ENCODE data around the gene COP1.
A peak's percentile ranks its signal among the peaks of the same experiment; 100 is the strongest.

COP1 gene

GRCh38 chr1:176225479-176225875 is 18.4 kb upstream of the COP1 start:
- Histone ChIP-seq H3K27ac (no peak overlapping the region), H3K9ac (ENCODE audit: insufficient read length) (no peak overlapping the region), H3K9me3 (ENCODE audit: low read depth, low read length) (no peaks in the 10 kb centered on the region), H3K4me3 (no peak overlapping the region), H3K36me3 (ENCODE audit: insufficient read depth, low read length) (no peaks in the 10 kb centered on the region)
- no peak for DNase-seq (ENCODE audit: low read depth, low spot score)
- TF ChIP-seq EZH2 (IDR thresholded peaks at IDR 0.05): no peak
- TF ChIP-seq FOXP2 (optimal IDR thresholded peaks at IDR 0.05; ENCODE audit: control extremely low read depth, extremely low read length, insufficient read depth): no peak
- TF ChIP-seq POLR2AphosphoS5 (IDR thresholded peaks at IDR 0.05; ENCODE audit: borderline replicate concordance, low read depth, low read length): no peak

GRCh38 chr1:176222196-176222595 is 15.1 kb upstream of the COP1 start:
- DNase-seq (ENCODE audit: low read depth, low spot score): no peak
- no peak overlapping the region for H3K4me3 ChIP-seq
- no peak overlapping the region for H3K9ac ChIP-seq (ENCODE audit: insufficient read length)
- no peaks in the 10 kb centered on the region for H3K9me3 ChIP-seq (ENCODE audit: low read depth, low read length)
- no peak for TF ChIP-seq POLR2AphosphoS5 (IDR thresholded peaks at IDR 0.05; ENCODE audit: borderline replicate concordance, low read depth, low read length)
- no peak for TF ChIP-seq EZH2 (IDR thresholded peaks at IDR 0.05)
- TF ChIP-seq FOXP2 (optimal IDR thresholded peaks at IDR 0.05; ENCODE audit: control extremely low read depth, extremely low read length, insufficient read depth): no peak
- no peaks in the 10 kb centered on the region for H3K36me3 ChIP-seq (ENCODE audit: insufficient read depth, low read length)
- no peak overlapping the region for H3K27ac ChIP-seq

- H3K4me3 ChIP-seq: no peak overlapping the region
- no peak overlapping the region for H3K27ac ChIP-seq
- TF ChIP-seq EZH2 (IDR thresholded peaks at IDR 0.05) (no peak), FOXP2 (optimal IDR thresholded peaks at IDR 0.05; ENCODE audit: control extremely low read depth, extremely low read length, insufficient read depth) (no peak), POLR2AphosphoS5 (IDR thresholded peaks at IDR 0.05; ENCODE audit: borderline replicate concordance, low read depth, low read length) (no peak)
- no peaks in the 10 kb centered on the region for H3K36me3 ChIP-seq (ENCODE audit: insufficient read depth, low read length)
- H3K9me3 ChIP-seq (ENCODE audit: low read depth, low read length): no peaks in the 10 kb centered on the region
- DNase-seq (ENCODE audit: low read depth, low spot score): no peak
- H3K9ac ChIP-seq (ENCODE audit: insufficient read length): no peak overlapping the region
Observed at GRCh38 chr1:176220100-176220689, 13.1 kb upstream of the COP1 start.

- TF ChIP-seq EZH2 (IDR thresholded peaks at IDR 0.05) (no peak), FOXP2 (optimal IDR thresholded peaks at IDR 0.05; ENCODE audit: control extremely low read depth, extremely low read length, insufficient read depth) (no peak), POLR2AphosphoS5 (IDR thresholded peaks at IDR 0.05; ENCODE audit: borderline replicate concordance, low read depth, low read length) (no peak)
- Histone ChIP-seq H3K4me3 (no peak overlapping the region), H3K9ac (ENCODE audit: insufficient read length) (no peak overlapping the region), H3K9me3 (ENCODE audit: low read depth, low read length) (no peaks in the 10 kb centered on the region), H3K36me3 (ENCODE audit: insufficient read depth, low read length) (no peaks in the 10 kb centered on the region), H3K27ac (no peak overlapping the region)
- DNase-seq (ENCODE audit: low read depth, low spot score): no peak
Observed at GRCh38 chr1:176217461-176218099, 10.5 kb upstream of the COP1 start.

DNA sequence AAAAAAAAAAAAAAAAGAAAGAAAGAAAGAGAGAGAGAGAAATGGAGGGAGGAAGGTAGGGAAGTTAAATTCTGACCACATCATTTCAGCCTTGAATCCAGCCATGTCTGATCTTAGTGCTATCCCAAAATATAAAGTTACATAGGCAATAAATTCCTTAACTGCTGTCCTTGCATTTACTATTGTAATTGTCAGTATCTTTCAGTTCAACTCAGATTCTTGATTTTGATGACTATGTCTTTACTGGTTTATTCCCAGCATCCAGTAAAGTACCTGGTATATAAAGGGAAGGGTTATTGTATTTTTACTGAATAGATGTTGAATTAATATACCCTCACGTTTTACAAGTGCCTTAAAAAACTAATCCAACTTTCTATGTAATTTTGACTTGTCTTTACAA is 8.9 kb upstream of the COP1 start:
- Histone ChIP-seq H3K36me3 (ENCODE audit: insufficient read depth, low read length) (no peaks in the 10 kb centered on the region), H3K27ac (no peak overlapping the region), H3K9me3 (ENCODE audit: low read depth, low read length) (no peaks in the 10 kb centered on the region), H3K4me3 (no peak overlapping the region), H3K9ac (ENCODE audit: insufficient read length) (no peak overlapping the region)
- no peak for DNase-seq (ENCODE audit: low read depth, low spot score)
- no peak for TF ChIP-seq EZH2 (IDR thresholded peaks at IDR 0.05)
- TF ChIP-seq POLR2AphosphoS5 (IDR thresholded peaks at IDR 0.05; ENCODE audit: borderline replicate concordance, low read depth, low read length): no peak
- no peak for TF ChIP-seq FOXP2 (optimal IDR thresholded peaks at IDR 0.05; ENCODE audit: control extremely low read depth, extremely low read length, insufficient read depth)

DNA sequence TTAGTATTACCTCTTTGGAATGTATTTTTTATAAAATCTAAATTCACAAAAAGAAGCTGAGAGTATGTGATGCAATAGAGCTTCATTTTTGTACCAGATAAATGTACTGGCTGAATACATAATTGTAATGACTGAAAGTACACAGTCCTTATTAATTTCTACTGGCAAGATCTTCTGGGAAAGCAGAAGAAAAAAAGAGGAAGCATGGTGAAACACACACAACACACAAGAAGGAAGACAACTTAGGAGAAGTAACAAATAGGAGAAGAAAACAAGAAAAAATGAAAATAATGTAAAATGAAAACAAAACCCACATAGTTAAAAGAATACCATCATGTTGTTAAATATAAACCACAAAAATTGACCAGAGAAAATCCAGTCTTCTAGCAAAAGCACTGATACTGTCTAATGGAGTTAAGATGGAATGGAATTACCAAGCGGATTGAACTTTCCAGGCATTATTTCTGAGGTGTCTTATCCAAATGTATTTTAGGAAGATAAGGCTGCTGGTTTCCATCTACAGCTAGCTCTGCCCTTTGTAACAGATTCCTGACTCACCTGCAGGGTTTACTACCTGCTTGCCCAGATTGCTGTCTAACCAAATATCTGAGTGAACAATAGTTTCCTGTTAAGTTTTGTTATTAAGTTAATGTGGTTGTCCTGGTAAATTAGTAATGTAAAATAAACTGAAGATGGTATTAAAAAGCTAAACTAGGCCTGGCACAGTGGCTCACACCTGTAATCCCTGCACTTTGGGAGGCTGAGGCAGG is 4.5 kb upstream of the COP1 start:
- H3K27ac ChIP-seq: no peak overlapping the region
- no peaks in the 10 kb centered on the region for H3K9me3 ChIP-seq (ENCODE audit: low read depth, low read length)
- H3K9ac ChIP-seq (ENCODE audit: insufficient read length): no peak overlapping the region
- H3K4me3 ChIP-seq: no peak overlapping the region
- H3K36me3 ChIP-seq (ENCODE audit: insufficient read depth, low read length): no peaks in the 10 kb centered on the region
- TF ChIP-seq EZH2 (IDR thresholded peaks at IDR 0.05): no peak
- TF ChIP-seq POLR2AphosphoS5 (IDR thresholded peaks at IDR 0.05; ENCODE audit: borderline replicate concordance, low read depth, low read length): no peak
- TF ChIP-seq FOXP2 (optimal IDR thresholded peaks at IDR 0.05; ENCODE audit: control extremely low read depth, extremely low read length, insufficient read depth): no peak
- no peak for DNase-seq (ENCODE audit: low read depth, low spot score)

- Histone ChIP-seq H3K9me3 (ENCODE audit: low read depth, low read length) (no peaks in the 10 kb centered on the region), H3K27ac (peak overlapping the region; percentile 95), H3K9ac (ENCODE audit: insufficient read length) (peak overlapping the region; percentile 96), H3K36me3 (ENCODE audit: insufficient read depth, low read length) (no peaks in the 10 kb centered on the region), H3K4me3 (peak overlapping the region; percentile 99)
- no peak for DNase-seq (ENCODE audit: low read depth, low spot score)
- no peak for TF ChIP-seq EZH2 (IDR thresholded peaks at IDR 0.05)
Observed at GRCh38 chr1:176208034-176208433, 948 bp upstream of the COP1 start.

DNA sequence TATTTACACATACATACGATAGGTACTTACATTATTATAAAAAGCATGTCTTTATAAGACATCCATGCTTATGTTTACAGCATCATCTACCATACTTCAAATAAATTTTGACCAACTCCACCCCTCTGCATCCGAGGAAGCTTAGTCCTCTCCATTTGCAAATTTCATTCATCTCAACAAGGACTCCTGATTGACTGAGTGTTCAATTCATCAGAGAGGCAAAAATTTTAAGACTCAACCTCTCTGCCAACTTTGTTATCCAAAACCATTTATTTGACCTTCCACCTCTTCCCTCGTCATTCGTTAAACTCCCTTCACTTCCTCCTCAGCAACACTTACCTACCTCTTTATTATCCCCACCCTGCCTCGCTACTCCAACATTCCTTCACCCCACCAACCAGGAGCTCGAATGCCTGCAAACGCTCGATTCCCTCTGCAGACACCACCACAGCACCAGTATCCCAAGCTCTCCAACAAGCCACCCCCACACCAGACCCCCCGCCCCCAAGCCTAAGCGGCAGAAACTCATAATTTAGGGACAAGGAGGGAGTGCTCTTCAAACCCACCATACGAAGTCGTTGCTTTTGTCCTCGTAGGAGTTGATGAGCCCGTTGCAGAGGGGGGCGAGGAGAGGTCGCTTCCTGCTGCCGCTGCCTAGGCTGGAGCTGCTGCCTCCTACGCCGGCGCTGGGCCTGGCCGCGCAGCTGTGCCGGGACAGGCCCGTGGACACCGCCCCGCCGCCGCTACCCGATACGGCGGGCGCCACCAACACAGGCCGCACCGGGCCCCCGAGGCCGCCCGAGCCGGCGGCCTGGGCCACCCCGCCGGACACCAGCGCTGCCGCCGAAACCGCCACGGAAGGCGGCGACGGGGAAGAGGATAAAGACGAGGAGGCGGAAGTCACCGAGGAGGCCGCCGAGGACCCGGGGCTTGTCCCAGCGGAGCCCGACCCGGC is 803 bp downstream of the COP1 start:
- Histone ChIP-seq H3K9me3 (ENCODE audit: low read depth, low read length) (no peaks in the 10 kb centered on the region), H3K4me3 (peak overlapping the region; percentile 99), H3K27ac (peak overlapping the region; percentile 95), H3K36me3 (ENCODE audit: insufficient read depth, low read length) (no peaks in the 10 kb centered on the region), H3K9ac (ENCODE audit: insufficient read length) (peak overlapping the region; percentile 96)
- TF ChIP-seq EZH2 (IDR thresholded peaks at IDR 0.05) (no peak), FOXP2 (optimal IDR thresholded peaks at IDR 0.05; ENCODE audit: control extremely low read depth, extremely low read length, insufficient read depth) (no peak), POLR2AphosphoS5 (IDR thresholded peaks at IDR 0.05; ENCODE audit: borderline replicate concordance, low read depth, low read length) (no peak)
- no peak for DNase-seq (ENCODE audit: low read depth, low spot score)

Data from SK-N-MC (cell line).